GM12878 (cell line): ENCODE data around the gene DIS3L. TPM values are rescaled to one million over a fixed set of nuclear protein-coding genes. Genes with fewer than 3 reads are reported as not detected.
A peak's percentile ranks its signal among the peaks of the same experiment; 100 is the strongest.

Experiments used
- ATAC-seq: fragments of 200-7000 bp; cut with Tn5 transposase; 3 replicates; pipeline ENCODE4 v1.9.1; 2020; ENCODE audit warnings: mild to moderate bottlenecking, moderate library complexity
- BruUV-seq: library from RNA; stranded (reverse); fragments of 400-500 nt; replicated peaks from 2 replicates; lab custom pipeline; 2021; lab: Mats Ljungman, UMichigan
- CTCF ChIA-PET: fragments of 300-600 bp; sonication (Branson Sonifier 250); formaldehyde crosslinking; extraction: SDS; loops from one replicate; lab custom pipeline; 2021; ENCODE audit warnings: inconsistent platforms; lab: Yijun Ruan, JAX
- POLR2A ChIA-PET: fragments of 350-600 bp; formaldehyde crosslinking; extraction: SDS; loops from one replicate; lab custom pipeline; 2021; ENCODE audit warnings: inconsistent platforms; lab: Charles Lee
- RAD21 ChIA-PET: fragments of 300-600 bp; sonication (Branson Sonifier 250); formaldehyde crosslinking; loops from one replicate; lab custom pipeline; 2023; ENCODE audit warnings: antibody characterized with exemption; ENCODE audit not compliant: unreplicated experiment; lab: Charles Lee
- SMC1A ChIA-PET: fragments of 300-600 bp; sonication (Branson Sonifier 250); formaldehyde crosslinking; loops from one replicate; lab custom pipeline; 2023; ENCODE audit not compliant: unreplicated experiment, uncharacterized antibody; lab: Charles Lee
- DNase-seq: peaks from one replicate; pipeline ENCODE4 v3.0.0-alpha.2; 2011; ENCODE audit warnings: low read depth, low spot score
- FAIRE-seq: peaks from 3 replicates; lab custom pipeline; 2011; peaks lifted over from hg19 to GRCh38; lab: Jason Lieb, UNC
- H2AFZ ChIP-seq: 2 replicates; pipeline ENCODE4 v1.6.0; 2011; ENCODE audit warnings: low read depth, low read length, control low read depth; ENCODE audit not compliant: control insufficient read depth
- H3K27ac ChIP-seq: 2 replicates; pipeline ENCODE4 v1.5.1; 2011; ENCODE audit warnings: control low read depth; ENCODE audit not compliant: control insufficient read depth, insufficient read depth
- H3K27me3 ChIP-seq, 2 experiments: replicated peaks in 1 of 2; 2 replicates each; pipeline versions ENCODE4 v1.6.0 to v1.6.1; 2011; ENCODE audit warnings: low read length in 1 of 2; ENCODE audit not compliant: control insufficient read depth in 2 of 2, insufficient read depth in 2 of 2
- H3K36me3 ChIP-seq, 2 experiments: 2 replicates each; pipeline ENCODE4 v1.5.1; 2011; ENCODE audit warnings: low read length in 1 of 2; ENCODE audit not compliant: control insufficient read depth in 2 of 2, insufficient read depth in 2 of 2
- H3K4me1 ChIP-seq: 2 replicates; pipeline ENCODE4 v1.6.1; 2011; ENCODE audit warnings: mild to moderate bottlenecking, low read length, moderate library complexity, mixed read lengths; ENCODE audit not compliant: control insufficient read depth, insufficient read depth
- H3K4me2 ChIP-seq: 2 replicates; pipeline ENCODE4 v1.6.0; 2011; ENCODE audit warnings: control low read depth; ENCODE audit not compliant: control insufficient read depth, insufficient read depth
- H3K4me3 ChIP-seq: fragments of 200-600 bp; sonication (generic); 2 replicates; pipeline ENCODE4 v1.5.1; 2016
- H3K79me2 ChIP-seq: 2 replicates; pipeline ENCODE4 v1.6.0; 2011; ENCODE audit warnings: low read length; ENCODE audit not compliant: control insufficient read depth, insufficient read depth
- H3K9ac ChIP-seq: 2 replicates; pipeline ENCODE4 v1.8.0; 2011; ENCODE audit warnings: low read length, control low read depth, mixed read lengths; ENCODE audit not compliant: control insufficient read depth, insufficient read depth
- H3K9me3 ChIP-seq: replicated peaks from 3 replicates; pipeline ENCODE4 v1.5.1; 2011; ENCODE audit warnings: mild to moderate bottlenecking, low read length; ENCODE audit not compliant: control insufficient read depth, insufficient read depth
- H4K20me1 ChIP-seq: 2 replicates; pipeline ENCODE4 v1.6.0; 2011; ENCODE audit not compliant: control insufficient read depth, insufficient read depth
- BCL11A ChIP-seq: IDR thresholded peaks from 2 replicates; pipeline ENCODE4 v1.6.1; 2011; ENCODE audit warnings: low read depth, low read length
- BRCA1 ChIP-seq: IDR thresholded peaks from 2 replicates; pipeline ENCODE4 v1.6.1; 2011; ENCODE audit warnings: low read depth, low read length, improper control_type of control experiment
- CBFB ChIP-seq: IDR thresholded peaks from 2 replicates; pipeline ENCODE4 v1.6.1; 2016; ENCODE audit warnings: antibody characterized with exemption, low read depth
- EED ChIP-seq: sonication (generic); IDR thresholded peaks from 2 replicates; pipeline ENCODE4 v1.6.1; 2016; ENCODE audit warnings: antibody characterized with exemption, low read depth
- KAT2A ChIP-seq: conservative IDR thresholded peaks from 2 replicates; pipeline ENCODE4 v1.6.1; 2011; ENCODE audit warnings: low read depth, low read length; ENCODE audit not compliant: control insufficient read depth
- LARP7 ChIP-seq: fragments of 450-650 bp; IDR thresholded peaks from 2 replicates; pipeline ENCODE4 v1.6.1; 2017; ENCODE audit warnings: mild to moderate bottlenecking
- NRF1 ChIP-seq: conservative IDR thresholded peaks from 2 replicates; pipeline ENCODE4 v1.6.1; 2011; ENCODE audit warnings: mild to moderate bottlenecking, low read depth, low read length, improper control_type of control experiment
- SMAD5 ChIP-seq: IDR thresholded peaks from 2 replicates; pipeline ENCODE4 v1.6.1; 2016; ENCODE audit warnings: antibody characterized with exemption, low read depth
- STAT3 ChIP-seq: IDR thresholded peaks from 2 replicates; pipeline ENCODE4 v1.6.1; 2011; ENCODE audit warnings: low read depth, low read length, improper control_type of control experiment
- SUZ12 ChIP-seq: fragments of 200-600 bp; sonication (generic); IDR thresholded peaks from one replicate; pipeline ENCODE4 v1.6.1; 2018; ENCODE audit warnings: antibody characterized with exemption, mild to moderate bottlenecking; ENCODE audit not compliant: unreplicated experiment
- ZSCAN29 ChIP-seq: fragments of 450-650 bp; IDR thresholded peaks from 2 replicates; pipeline ENCODE4 v1.6.1; 2017; ENCODE audit warnings: mild to moderate bottlenecking, moderate library complexity
- WGBS: methylation state at CpG from one replicate; pipeline ENCODE4 v1.1.6; 2016; ENCODE audit warnings: low lambda C conversion rate; ENCODE audit not compliant: insufficient replicate concordance, insufficient coverage; ENCODE audit errors: missing lambda C conversion rate; 5-methylcytosine and 5-hydroxymethylcytosine counted together
- in situ Hi-C: fragments of 300-500 bp; cut with MboI; formaldehyde crosslinking; loops from 9 replicates; pipeline ENCODE4 v1.14.3; 2018; ENCODE audit warnings: mixed read lengths
- intact Hi-C: fragments of 100-400 bp; cut with micrococcal nuclease; formaldehyde crosslinking; loops from one replicate; pipeline ENCODE4 v1.14.2; 2022; ENCODE audit not compliant: unreplicated experiment
- polyA plus RNA-seq, 11 experiments: library from polyadenylated mRNA; depleted of rRNA in 4 of 11; unstranded in 6 of 11; stranded (reverse) in 5 of 11; fragments of >200 nt; fragmentation: Nextera tagmentation in 4 of 11; fragmentation: Illumina TruSeq in 1 of 11; extraction: Ambion mirVana in 4 of 11; extraction: Trizol in 1 of 11; gene quantifications; 1 replicate in 1 of 11; 2 replicates in 10 of 11; pipeline versions ENCODE4 v1.2.1 to v1.2.3, GENCODE V29; 2011 to 2016; ENCODE audit warnings: inconsistent platforms in 2 of 11, missing spikeins in 2 of 11, low read depth in 1 of 11
- total RNA-seq, 4 experiments: library from RNA; depleted of rRNA in 3 of 4; stranded (reverse); fragments of >200 nt in 3 of 4; fragmentation: Illumina TruSeq in 1 of 4; extraction: Trizol in 1 of 4; gene quantifications; 2 replicates each; pipeline versions ENCODE4 v1.2.1 to v1.2.3, GENCODE V29; 2013 to 2021
- TF ChIP-seq, protein P1 (sequence below): IDR thresholded peaks from 2 replicates; pipeline ENCODE4 v1.6.1; 2011; ENCODE audit warnings: low read depth, mild to moderate bottlenecking, low read length, moderate library complexity, borderline replicate concordance; ENCODE audit errors: extremely low read depth

DIS3L gene
- total and polyA plus RNA-seq, 10 of the 15 experiments (the other 5 are each of a cell fraction or from before 2014, with no cell fraction given) = 7.6 to 33.7 (median 25.5) TPM

DNA sequence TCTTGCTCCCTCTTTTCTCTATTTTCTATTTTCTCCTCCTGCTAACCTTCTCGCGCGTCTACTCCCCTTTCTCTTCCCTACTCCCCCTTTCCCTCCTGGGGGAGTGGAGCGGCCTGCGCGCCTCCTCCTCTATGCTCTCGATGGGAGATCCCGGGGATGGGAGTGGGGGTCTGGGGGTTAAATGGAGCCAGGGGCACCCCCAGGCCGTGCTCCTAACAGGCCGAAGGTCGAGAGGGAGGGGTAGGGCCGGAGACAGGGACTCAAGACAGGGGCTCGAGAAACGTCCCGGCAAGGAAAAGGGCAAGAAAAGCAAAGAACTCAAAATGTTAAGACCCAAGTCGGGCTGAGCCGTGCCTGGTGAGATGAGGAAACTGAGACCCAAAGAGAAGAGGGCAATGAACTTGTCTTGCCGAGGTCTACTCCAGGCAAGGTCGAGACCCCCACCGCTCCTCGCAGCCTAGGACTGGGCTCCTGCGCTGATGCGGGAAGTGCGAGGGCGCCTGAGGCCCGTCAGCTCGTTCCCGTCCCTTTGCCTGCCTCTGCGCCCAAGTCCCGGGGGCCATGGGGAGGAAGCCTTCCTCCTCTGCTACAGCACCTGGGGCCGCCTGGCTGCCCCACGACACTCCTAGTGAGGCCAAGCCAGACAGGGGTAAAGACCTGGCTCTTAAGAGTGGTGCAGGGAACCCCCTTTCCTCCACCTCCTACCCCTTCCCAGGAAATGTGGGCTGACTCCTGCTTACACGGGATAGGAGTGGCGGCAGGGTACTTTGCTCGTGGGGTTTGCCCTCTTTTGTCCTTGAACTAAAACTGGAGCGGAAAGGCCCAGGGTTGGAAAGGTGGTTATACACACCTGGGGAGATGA, 39.0 kb upstream of the DIS3L start:
- DNase-seq (no peak), ATAC-seq (no peak), FAIRE-seq (no peak)
- intact Hi-C loops (loop anchor here (5.0 kb wide), 1 partner anchor 33 kb away; no protein-coding TSS in a partner anchor), in situ Hi-C loops (no loop called here)
- POLR2A ChIA-PET = no interaction called here
- RAD21 ChIA-PET = no interaction called here
- no peak overlapping the region for H2AFZ ChIP-seq
- H3K4me3 ChIP-seq = no peak overlapping the region
- WGBS = 28% methylated on average over 34 of the region's 36 CpGs
- H3K9me3 ChIP-seq = no peaks in the 10 kb centered on the region
- peaks cover 3% of the 10 kb centered on the region; the same call in 1 of the 2 replicates for H3K4me1 ChIP-seq
- H3K79me2 ChIP-seq = no peaks in the 10 kb centered on the region
- TF ChIP-seq LARP7 = no peak
- TF ChIP-seq SMAD5 = no peak
- peak; percentile 94 for TF ChIP-seq SUZ12
- TF ChIP-seq BRCA1 = no peak
- CTCF ChIA-PET = interaction anchor here (1.2 kb wide), 1 partner anchor 244 kb away, joined by 5 read pairs; no protein-coding TSS in a partner anchor
- SMC1A ChIA-PET = no interaction called here
- no TSS peak for BruUV-seq
- H3K9ac ChIP-seq = no peak overlapping the region
- no peaks in the 10 kb centered on the region for H3K36me3 ChIP-seq
- no peak overlapping the region for H3K4me2 ChIP-seq
- no peaks in the 10 kb centered on the region for H4K20me1 ChIP-seq
- H3K27ac ChIP-seq = no peak overlapping the region
- peaks cover 25 to 40% of the 10 kb centered on the region in 2 experiments for H3K27me3 ChIP-seq

DNA sequence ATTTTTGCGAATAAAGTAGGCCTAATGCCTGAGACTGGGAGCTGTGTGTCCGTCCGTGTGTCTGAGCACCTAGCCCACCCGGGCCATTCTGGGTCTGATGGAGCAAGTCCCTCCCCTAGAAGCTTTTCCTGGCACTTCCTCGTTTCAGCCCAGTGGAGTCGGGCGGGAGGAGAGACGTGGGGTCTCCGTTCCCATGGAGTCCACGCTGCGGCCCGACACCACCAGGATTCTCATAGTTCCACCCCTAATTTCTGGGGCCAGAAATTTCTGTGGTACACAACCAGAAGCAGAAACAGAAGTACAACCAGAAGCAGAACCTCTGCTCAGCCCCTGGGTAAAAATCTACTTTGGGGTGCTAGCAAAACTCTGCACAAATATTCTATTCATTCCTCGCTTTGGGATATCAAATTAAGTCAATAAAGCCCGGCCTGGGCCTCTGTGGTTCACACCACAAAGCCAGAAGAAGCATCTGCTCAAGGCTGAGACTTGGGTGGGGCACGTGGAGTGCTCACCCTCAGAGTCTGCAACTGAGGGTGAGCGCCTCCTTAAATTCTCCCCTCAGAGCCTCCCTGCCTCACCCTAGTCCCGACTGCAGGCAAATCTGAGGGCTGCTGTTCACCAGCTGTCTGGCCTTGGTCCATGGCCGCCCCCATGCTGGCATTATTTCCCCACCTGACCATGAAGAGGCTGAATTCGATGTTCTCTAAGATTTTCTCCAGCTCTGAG, 38.3 kb upstream of the DIS3L start:
- in situ Hi-C loops = no loop called here
- no peaks in the 10 kb centered on the region for H3K36me3 ChIP-seq
- no peak overlapping the region for H3K4me2 ChIP-seq
- peaks cover 3% of the 10 kb centered on the region; the same call in 1 of the 2 replicates for H3K4me1 ChIP-seq
- WGBS = 25% methylated on average over 19 of the region's 19 CpGs
- H3K27me3 ChIP-seq = peaks cover 25 to 40% of the 10 kb centered on the region in 2 experiments
- intact Hi-C loops = loop anchor here (5.0 kb wide), 1 partner anchor 32 kb away; no protein-coding TSS in a partner anchor
- BruUV-seq = no TSS peak
- CTCF ChIA-PET = no interaction called here
- no peak for FAIRE-seq
- POLR2A ChIA-PET = no interaction called here
- H3K27ac ChIP-seq = no peak overlapping the region
- TF ChIP-seq, protein P1, sequence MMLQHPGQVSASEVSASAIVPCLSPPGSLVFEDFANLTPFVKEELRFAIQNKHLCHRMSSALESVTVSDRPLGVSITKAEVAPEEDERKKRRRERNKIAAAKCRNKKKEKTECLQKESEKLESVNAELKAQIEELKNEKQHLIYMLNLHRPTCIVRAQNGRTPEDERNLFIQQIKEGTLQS = no peak
- no peak for TF ChIP-seq KAT2A
- no peak for TF ChIP-seq CBFB
- no peak for TF ChIP-seq BCL11A
- no peak for TF ChIP-seq ZSCAN29
- no peak for TF ChIP-seq EED
- TF ChIP-seq NRF1 = no peak
- no peak for TF ChIP-seq STAT3
- ATAC-seq = no peak
- no peak overlapping the region for H3K9ac ChIP-seq
- H3K9me3 ChIP-seq = no peaks in the 10 kb centered on the region
- no peak overlapping the region for H2AFZ ChIP-seq
- no peaks in the 10 kb centered on the region for H3K79me2 ChIP-seq
- RAD21 ChIA-PET = no interaction called here
- no peaks in the 10 kb centered on the region for H4K20me1 ChIP-seq
- DNase-seq = no peak
- H3K4me3 ChIP-seq = no peak overlapping the region
- SMC1A ChIA-PET = interaction anchor here (1.2 kb wide), 1 partner anchor 39 kb away, joined by 3 read pairs; no protein-coding TSS in a partner anchor
